NT2/D1 (cell line): Measurements from ENCODE around the gene IFNAR1.

Experiments
- SUZ12 ChIP-seq: IDR thresholded peaks from 2 replicates; pipeline ENCODE4 v1.6.1; 2011; ENCODE audit not compliant: insufficient read length, insufficient read depth; ENCODE audit errors: extremely low read depth
- YY1 ChIP-seq: IDR thresholded peaks from 2 replicates; pipeline ENCODE4 v1.6.1; 2011; ENCODE audit not compliant: insufficient read length, insufficient read depth
- ZNF274 ChIP-seq: IDR thresholded peaks from 2 replicates; pipeline ENCODE4 v1.6.1; 2011; ENCODE audit warnings: mild to moderate bottlenecking, low read depth, low read length

DNA sequence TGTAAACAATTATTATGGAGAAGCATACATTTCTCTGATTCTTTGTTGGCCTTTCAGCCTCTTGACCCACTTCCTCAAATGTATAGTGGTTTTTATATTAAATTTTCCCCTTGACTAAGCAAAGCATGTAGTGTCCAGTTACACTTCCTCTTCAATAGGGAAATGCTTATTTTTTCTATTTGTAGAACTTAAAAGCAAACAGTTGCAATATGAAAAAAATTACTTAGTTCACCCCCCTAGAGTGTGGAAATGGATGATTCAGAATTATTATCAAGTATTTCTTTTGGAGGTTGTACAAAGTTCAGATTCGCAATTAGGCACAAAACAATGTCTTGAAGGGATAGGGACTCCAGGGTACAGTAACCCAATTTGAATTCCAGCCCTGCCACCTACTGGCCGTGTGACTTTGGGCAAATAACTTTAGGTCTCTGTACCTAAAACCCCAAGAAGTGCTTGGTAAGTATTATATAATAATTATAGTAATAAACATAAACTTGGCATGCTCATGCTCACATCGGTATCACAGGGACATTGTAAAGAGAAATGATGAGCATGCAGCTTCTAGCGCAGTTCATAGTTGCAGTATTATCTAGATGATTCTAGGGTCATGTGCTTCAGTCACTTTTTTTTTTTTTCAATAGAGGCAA, 49.8 kb downstream of the IFNAR1 start:
- TF ChIP-seq YY1 (no peak), ZNF274 (no peak), SUZ12 (no peak)
